Panc1 (cell line): ENCODE data around the gene SLC35C1.

Experiments
- REST ChIP-seq, 2 experiments: IDR thresholded peaks; 2 replicates each; pipeline ENCODE4 v1.6.1; 2011 to 2012; ENCODE audit warnings: low read depth in 2 of 2, control low read depth in 1 of 2, low read length in 1 of 2, mild to moderate bottlenecking in 1 of 2, moderate library complexity in 1 of 2; ENCODE audit not compliant: insufficient read depth in 1 of 2
- TF ChIP-seq, protein P1 (sequence below): fragments of 450-650 bp; IDR thresholded peaks from 2 replicates; pipeline ENCODE4 v1.5.1; 2017; ENCODE audit warnings: mild to moderate bottlenecking

GRCh38 chr11:45772986-45773785, 31.8 kb upstream of the SLC35C1 start:
- TF ChIP-seq, protein P1, sequence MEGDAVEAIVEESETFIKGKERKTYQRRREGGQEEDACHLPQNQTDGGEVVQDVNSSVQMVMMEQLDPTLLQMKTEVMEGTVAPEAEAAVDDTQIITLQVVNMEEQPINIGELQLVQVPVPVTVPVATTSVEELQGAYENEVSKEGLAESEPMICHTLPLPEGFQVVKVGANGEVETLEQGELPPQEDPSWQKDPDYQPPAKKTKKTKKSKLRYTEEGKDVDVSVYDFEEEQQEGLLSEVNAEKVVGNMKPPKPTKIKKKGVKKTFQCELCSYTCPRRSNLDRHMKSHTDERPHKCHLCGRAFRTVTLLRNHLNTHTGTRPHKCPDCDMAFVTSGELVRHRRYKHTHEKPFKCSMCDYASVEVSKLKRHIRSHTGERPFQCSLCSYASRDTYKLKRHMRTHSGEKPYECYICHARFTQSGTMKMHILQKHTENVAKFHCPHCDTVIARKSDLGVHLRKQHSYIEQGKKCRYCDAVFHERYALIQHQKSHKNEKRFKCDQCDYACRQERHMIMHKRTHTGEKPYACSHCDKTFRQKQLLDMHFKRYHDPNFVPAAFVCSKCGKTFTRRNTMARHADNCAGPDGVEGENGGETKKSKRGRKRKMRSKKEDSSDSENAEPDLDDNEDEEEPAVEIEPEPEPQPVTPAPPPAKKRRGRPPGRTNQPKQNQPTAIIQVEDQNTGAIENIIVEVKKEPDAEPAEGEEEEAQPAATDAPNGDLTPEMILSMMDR, result no peak
- TF ChIP-seq REST (IDR thresholded peaks at IDR 0.05; ENCODE audit: insufficient read depth in 1 of 2, low read depth in 2 of 2, low read length in 1 of 2), result no peak
